GM15510 (cell line): ENCODE results near the gene ELMO1.

Experiments
- POLR2A ChIP-seq: IDR thresholded peaks from 3 replicates; pipeline ENCODE4 v1.6.1; 2011; ENCODE audit warnings: borderline replicate concordance; ENCODE audit not compliant: insufficient read length; ENCODE audit errors: extremely low read depth

The ELMO1 gene

GRCh38 chr7:37481722-37482288, 33.1 kb upstream of the ELMO1 start:
- no peak for TF ChIP-seq POLR2A

- TF ChIP-seq POLR2A, result no peak
Measured at GRCh38 chr7:37481154-37481553, 32.5 kb upstream of the ELMO1 start.

GRCh38 chr7:37480041-37481031, 31.7 kb upstream of the ELMO1 start:
- no peak for TF ChIP-seq POLR2A

GRCh38 chr7:37476881-37477450, 28.3 kb upstream of the ELMO1 start:
- no peak for TF ChIP-seq POLR2A

GRCh38 chr7:37476428-37476827, 27.8 kb upstream of the ELMO1 start:
- no peak for TF ChIP-seq POLR2A

GRCh38 chr7:37475646-37476045, 27.0 kb upstream of the ELMO1 start:
- TF ChIP-seq POLR2A, result no peak

- TF ChIP-seq POLR2A, result no peak
Measured at GRCh38 chr7:37471619-37472018, 23.0 kb upstream of the ELMO1 start.

- TF ChIP-seq POLR2A, result no peak
Measured at GRCh38 chr7:37467002-37467401, 18.3 kb upstream of the ELMO1 start.

GRCh38 chr7:37462138-37462537, 13.5 kb upstream of the ELMO1 start:
- no peak for TF ChIP-seq POLR2A

- TF ChIP-seq POLR2A, result no peak
Measured at GRCh38 chr7:37455081-37455480, 6.4 kb upstream of the ELMO1 start.

GRCh38 chr7:37452346-37452745, 3.7 kb upstream of the ELMO1 start:
- TF ChIP-seq POLR2A, result no peak

GRCh38 chr7:37450035-37450434, 1.4 kb upstream of the ELMO1 start:
- TF ChIP-seq POLR2A, result no peak

GRCh38 chr7:37449621-37450020, 957 bp upstream of the ELMO1 start:
- no peak for TF ChIP-seq POLR2A

GRCh38 chr7:37448011-37448635, 541 bp downstream of the ELMO1 start:
- TF ChIP-seq POLR2A, result no peak

GRCh38 chr7:37446371-37446770, 2.3 kb downstream of the ELMO1 start:
- no peak for TF ChIP-seq POLR2A
